B cell (primary cell): Measurements from ENCODE around the gene ADARB2. TPM values are rescaled to one million over a fixed set of nuclear protein-coding genes. Genes with fewer than 3 reads are reported as not detected.

Experiments used
- ATAC-seq: fragments of 200-7000 bp; cut with Tn5 transposase; one replicate; pipeline ENCODE4 v1.10.0; 2021; ENCODE audit warnings: low read depth, mild to moderate bottlenecking, moderate number of reproducible peaks, moderate library complexity
- CTCF ChIA-PET: fragments of 350-600 bp; sonication (Branson Sonifier 250); formaldehyde crosslinking; loops from one replicate; lab custom pipeline; 2021; ENCODE audit warnings: antibody characterized with exemption, inconsistent platforms; lab: Charles Lee
- POLR2A ChIA-PET: fragments of 350-600 bp; sonication (Branson Sonifier 250); formaldehyde crosslinking; loops from one replicate; lab custom pipeline; 2021; ENCODE audit warnings: antibody characterized with exemption; lab: Charles Lee
- DNase-seq: peaks from one replicate; pipeline ENCODE4 v3.0.0; 2013
- H2AFZ ChIP-seq: 2 replicates; pipeline ENCODE4 v1.6.1; 2012; ENCODE audit warnings: mild to moderate bottlenecking, low read depth, low read length; ENCODE audit not compliant: insufficient read depth, poor library complexity, severe bottlenecking
- H3K27ac ChIP-seq, 2 donors: 1 replicate in 1 of 2; 2 replicates in 1 of 2; pipeline ENCODE4 v1.5.1; 2012 to 2013; ENCODE audit warnings: low read length in 2 of 2, mild to moderate bottlenecking in 2 of 2, moderate library complexity in 1 of 2
- H3K27me3 ChIP-seq, 4 experiments: fragments of 200-600 bp in 1 of 4; sonication (generic) in 1 of 4; replicated peaks in 1 of 4; 1 replicate in 2 of 4; 2 replicates in 2 of 4; pipeline versions ENCODE4 v1.6.1 to v1.7.0; 2013 to 2016; ENCODE audit warnings: low read length in 3 of 4, mild to moderate bottlenecking in 2 of 4, mixed read lengths in 1 of 4, moderate library complexity in 1 of 4; ENCODE audit not compliant: insufficient read depth in 4 of 4, control insufficient read depth in 3 of 4; ENCODE audit errors: control extremely low read depth in 1 of 4
- H3K36me3 ChIP-seq, 2 experiments: replicated peaks in 1 of 2; 1 replicate in 1 of 2; 2 replicates in 1 of 2; pipeline versions ENCODE4 v1.6.1 to v1.7.1; 2013; ENCODE audit warnings: low read length in 1 of 2; ENCODE audit not compliant: insufficient read depth in 2 of 2, control insufficient read depth in 1 of 2; ENCODE audit errors: control extremely low read depth in 1 of 2, extremely low read depth in 1 of 2
- H3K4me1 ChIP-seq, 2 donors: fragments of 200-600 bp in 1 of 2; sonication (generic) in 1 of 2; 1 replicate in 1 of 2; 2 replicates in 1 of 2; pipeline versions ENCODE4 v1.5.1 to v1.6.1; 2013 to 2017; ENCODE audit warnings: low read length in 2 of 2; ENCODE audit not compliant: control insufficient read depth in 2 of 2, insufficient read depth in 2 of 2
- H3K4me2 ChIP-seq: replicated peaks from 2 replicates; pipeline ENCODE3; 2012; ENCODE audit warnings: mild to moderate bottlenecking, low read depth, low read length; ENCODE audit not compliant: poor library complexity, severe bottlenecking
- H3K4me3 ChIP-seq, 5 experiments: fragments of 200-600 bp in 1 of 5; sonication (generic) in 1 of 5; 1 replicate in 3 of 5; 2 replicates in 2 of 5; pipeline versions ENCODE4 v1.5.1 to v1.7.0; 2011 to 2016; ENCODE audit warnings: low read length in 4 of 5, mild to moderate bottlenecking in 4 of 5, low read depth in 2 of 5, control low read depth in 1 of 5, moderate library complexity in 1 of 5; ENCODE audit not compliant: insufficient read depth in 1 of 5; ENCODE audit errors: control extremely low read depth in 1 of 5, extremely low read depth in 1 of 5
- H3K79me2 ChIP-seq: fragments of 200-600 bp; sonication (generic); one replicate; pipeline ENCODE4 v1.6.0; 2016; ENCODE audit warnings: low read length; ENCODE audit not compliant: control insufficient read depth, insufficient read depth
- H3K9ac ChIP-seq: fragments of 200-600 bp; sonication (generic); 2 replicates; pipeline ENCODE4 v1.6.1; 2017; ENCODE audit warnings: mild to moderate bottlenecking, low read length, moderate library complexity
- H3K9me3 ChIP-seq, 3 donors: one replicate each; pipeline versions ENCODE4 v1.6.1 to v1.7.1; 2013; ENCODE audit warnings: low read length in 2 of 3; ENCODE audit not compliant: control insufficient read depth in 2 of 3, insufficient read depth in 1 of 3; ENCODE audit errors: control extremely low read depth in 1 of 3
- H4K20me1 ChIP-seq: 2 replicates; pipeline ENCODE4 v1.6.0; 2012; ENCODE audit warnings: mild to moderate bottlenecking, low read length; ENCODE audit not compliant: insufficient read depth, control insufficient read depth, poor library complexity, severe bottlenecking
- H3K27ac Mint-ChIP-seq: one replicate; pipeline ENCODE4 v1.8.0; 2021; ENCODE audit warnings: mixed read lengths
- H3K27me3 Mint-ChIP-seq: one replicate; pipeline ENCODE4 v1.8.0; 2021; ENCODE audit warnings: mixed read lengths
- H3K4me1 Mint-ChIP-seq: one replicate; pipeline ENCODE4 v1.8.0; 2021; ENCODE audit warnings: mixed read lengths
- H3K4me3 Mint-ChIP-seq: one replicate; pipeline ENCODE4 v1.8.0; 2021; ENCODE audit warnings: mixed read lengths
- H3K9me3 Mint-ChIP-seq: one replicate; pipeline ENCODE4 v1.8.0; 2022; ENCODE audit warnings: mixed read lengths; ENCODE audit not compliant: insufficient read depth
- CTCF ChIP-seq: fragments of 200-600 bp; IDR thresholded peaks from one replicate; pipeline ENCODE4 v1.8.0; 2022; ENCODE audit warnings: antibody characterized with exemption, mild to moderate bottlenecking
- EZH2 ChIP-seq: IDR thresholded peaks from 2 replicates; pipeline ENCODE4 v1.6.1; 2012; ENCODE audit warnings: borderline replicate concordance, low read depth, mild to moderate bottlenecking, moderate library complexity, low read length; ENCODE audit not compliant: insufficient read depth, poor library complexity, severe bottlenecking
- WGBS: methylation state at CpG from one replicate; pipeline ENCODE4 v1.1.5; 2013; ENCODE audit warnings: missing lambda C conversion rate; ENCODE audit not compliant: insufficient coverage; 5-methylcytosine and 5-hydroxymethylcytosine counted together
- intact Hi-C: fragments of 100-400 bp; cut with micrococcal nuclease; formaldehyde crosslinking; loops from one replicate; pipeline ENCODE4 v1.10.0; 2022
- polyA plus RNA-seq: library from polyadenylated mRNA; depleted of rRNA; stranded (reverse); fragments of >200 nt; gene quantifications from 2 replicates; pipeline ENCODE4 v1.2.3, GENCODE V29; 2012
- total RNA-seq, 2 donors: library from RNA; stranded (reverse); fragments of 120-200 nt in 1 of 2; gene quantifications; 1 replicate in 1 of 2; 2 replicates in 1 of 2; pipeline versions ENCODE4 v1.2.3 to v1.2.4, GENCODE V29; 2013 to 2022

Gene ADARB2
- total and polyA plus RNA-seq, 2 donors (not counting 1 experiment from before 2014, with no cell fraction given) = 0.13 to 0.96 TPM

DNA sequence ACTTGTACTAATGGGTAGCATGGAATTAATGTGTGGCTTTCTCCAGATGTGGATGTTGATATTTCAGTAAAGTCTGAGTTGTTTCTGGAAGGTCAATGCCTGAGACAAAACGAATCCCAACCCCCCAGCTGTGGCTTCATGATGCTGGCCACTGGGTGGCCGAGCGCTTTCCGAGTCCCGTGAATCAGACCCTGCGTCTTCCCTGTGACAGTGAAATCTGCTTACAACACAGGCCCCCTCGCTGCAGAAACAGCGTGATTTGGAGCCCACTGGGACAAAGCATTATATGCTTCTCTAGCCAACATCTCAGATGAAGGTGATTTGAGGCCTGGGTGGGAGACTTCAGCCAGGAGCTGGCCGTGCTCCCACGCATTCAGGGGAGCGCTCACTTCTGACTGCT, 556.5 kb downstream of the ADARB2 start:
- Histone ChIP-seq H3K9ac (no peak overlapping the region), H3K79me2 (no peaks in the 10 kb centered on the region), H3K9me3 (peaks cover 0 to 5% (median 0%) of the 10 kb centered on the region in 3 donors), H3K4me3 (no peak overlapping the region), H3K4me2 (no peak overlapping the region), H3K36me3 (no peaks in the 10 kb centered on the region), H4K20me1 (no peaks in the 10 kb centered on the region), H3K27me3 (peaks cover 0 to 3% (median 0%) of the 10 kb centered on the region in 4 experiments), H3K4me1 (no peaks in the 10 kb centered on the region), H3K27ac (no peak overlapping the region), H2AFZ (no peak overlapping the region)
- Mint-ChIP-seq H3K9me3 (no peaks in the 10 kb centered on the region), H3K27ac (no peak overlapping the region), H3K27me3 (peaks cover 9% of the 10 kb centered on the region), H3K4me3 (no peak overlapping the region), H3K4me1 (no peaks in the 10 kb centered on the region)
- no peak for ATAC-seq
- ChIA-PET POLR2A (no interaction called here), CTCF (no interaction called here)
- 86% methylated on average over 11 of the region's 11 CpGs for WGBS
- TF ChIP-seq EZH2 = no peak
- TF ChIP-seq CTCF = no peak
- intact Hi-C loops = no loop called here
- no peak for DNase-seq

GRCh38 chr10:1180071-1180730, 557.1 kb downstream of the ADARB2 start:
- H3K4me1 Mint-ChIP-seq = no peaks in the 10 kb centered on the region
- ChIA-PET CTCF (no interaction called here), POLR2A (no interaction called here)
- no peaks in the 10 kb centered on the region for H3K9me3 Mint-ChIP-seq
- no peak overlapping the region for H2AFZ ChIP-seq
- H3K4me3 ChIP-seq = no peak overlapping the region
- no peaks in the 10 kb centered on the region for H4K20me1 ChIP-seq
- H3K27me3 ChIP-seq = peaks cover 0 to 3% (median 0%) of the 10 kb centered on the region in 4 experiments
- no peak overlapping the region for H3K4me2 ChIP-seq
- no peak for DNase-seq
- intact Hi-C loops = no loop called here
- no peak overlapping the region for H3K27ac ChIP-seq
- no peaks in the 10 kb centered on the region for H3K36me3 ChIP-seq
- no peak for ATAC-seq
- no peak overlapping the region for H3K9ac ChIP-seq
- no peaks in the 10 kb centered on the region for H3K4me1 ChIP-seq
- TF ChIP-seq CTCF (no peak), EZH2 (no peak)
- no peaks in the 10 kb centered on the region for H3K79me2 ChIP-seq
- H3K9me3 ChIP-seq = peaks cover 0 to 5% (median 0%) of the 10 kb centered on the region in 3 donors
- 90% methylated on average over 14 of the region's 16 CpGs for WGBS
- H3K27ac Mint-ChIP-seq = no peak overlapping the region
- H3K4me3 Mint-ChIP-seq = no peak overlapping the region
- peaks cover 9% of the 10 kb centered on the region for H3K27me3 Mint-ChIP-seq
